CD4-positive, alpha-beta T cell (primary cell): ENCODE results near the gene CLSTN2. TPM values are rescaled to one million over a fixed set of nuclear protein-coding genes. Genes with fewer than 3 reads are reported as not detected.

Source experiments
- ATAC-seq: fragments of 200-7000 bp; cut with Tn5 transposase; one replicate; pipeline ENCODE4 v1.10.0; 2022; ENCODE audit warnings: mild to moderate bottlenecking; ENCODE audit not compliant: poor library complexity
- CTCF ChIA-PET: fragments of 350-600 bp; sonication (Branson Sonifier 250); formaldehyde crosslinking; loops from one replicate; lab custom pipeline; 2021; ENCODE audit warnings: antibody characterized with exemption, inconsistent platforms; lab: Charles Lee
- POLR2A ChIA-PET: fragments of 350-600 bp; sonication (Branson Sonifier 250); formaldehyde crosslinking; loops from one replicate; lab custom pipeline; 2021; ENCODE audit warnings: antibody characterized with exemption, inconsistent platforms; lab: Charles Lee
- DNase-seq, 14 experiments: peaks; one replicate each; pipeline ENCODE4 v3.0.0-alpha.2; 2013 to 2020; ENCODE audit warnings: mixed read lengths in 2 of 14
- H3K27ac ChIP-seq, 2 donors: one replicate each; pipeline versions ENCODE4 v1.5.1 to v1.7.0; 2013; ENCODE audit warnings: low read length in 2 of 2, low read depth in 1 of 2, mild to moderate bottlenecking in 1 of 2
- H3K27me3 ChIP-seq, 2 experiments: 1 replicate in 1 of 2; 2 replicates in 1 of 2; pipeline versions ENCODE4 v1.6.1 to v1.7.0; 2013; ENCODE audit warnings: low read length in 2 of 2, control low read depth in 1 of 2, mild to moderate bottlenecking in 1 of 2, moderate library complexity in 1 of 2; ENCODE audit not compliant: insufficient read depth in 2 of 2, control insufficient read depth in 1 of 2
- H3K36me3 ChIP-seq: one replicate; pipeline ENCODE4 v1.6.1; 2013; ENCODE audit warnings: low read length, control low read depth; ENCODE audit not compliant: insufficient read depth
- H3K4me1 ChIP-seq: one replicate; pipeline ENCODE4 v1.6.1; 2013; ENCODE audit warnings: low read length, control low read depth; ENCODE audit not compliant: insufficient read depth
- H3K4me3 ChIP-seq: one replicate; pipeline ENCODE4 v1.5.1; 2013; ENCODE audit warnings: mild to moderate bottlenecking, low read length, moderate library complexity
- H3K9me3 ChIP-seq, 2 experiments: 1 replicate in 1 of 2; 2 replicates in 1 of 2; pipeline versions ENCODE4 v1.6.1 to v1.7.0; 2013; ENCODE audit warnings: low read length in 2 of 2, mild to moderate bottlenecking in 2 of 2, control low read depth in 1 of 2, moderate library complexity in 1 of 2; ENCODE audit not compliant: control insufficient read depth in 1 of 2, insufficient read depth in 1 of 2
- H3K27ac Mint-ChIP-seq: one replicate; pipeline ENCODE4 v1.8.0; 2020; ENCODE audit warnings: mixed read lengths
- H3K27me3 Mint-ChIP-seq: one replicate; pipeline ENCODE4 v1.8.0; 2021; ENCODE audit warnings: mixed read lengths
- H3K36me3 Mint-ChIP-seq: one replicate; pipeline ENCODE4 v1.8.0; 2021; ENCODE audit warnings: low read depth, mixed read lengths
- H3K4me1 Mint-ChIP-seq: one replicate; pipeline ENCODE4 v1.8.0; 2021; ENCODE audit warnings: low read depth, mixed read lengths
- H3K4me3 Mint-ChIP-seq: one replicate; pipeline ENCODE4 v1.8.0; 2020; ENCODE audit warnings: mild to moderate bottlenecking, mixed read lengths
- H3K9me3 Mint-ChIP-seq: one replicate; pipeline ENCODE4 v1.8.0; 2020; ENCODE audit warnings: mixed read lengths
- CTCF ChIP-seq: fragments of 200-600 bp; IDR thresholded peaks from one replicate; pipeline ENCODE4 v1.8.0; 2022; ENCODE audit warnings: antibody characterized with exemption, mild to moderate bottlenecking
- intact Hi-C, 2 experiments: fragments of 100-400 bp; cut with DNase I in 1 of 2; cut with micrococcal nuclease in 1 of 2; formaldehyde crosslinking; loops; one replicate each; pipeline versions ENCODE4 v1.15.1 to v1.9.0; 2023 to 2025; cut with DNase I, micrococcal nuclease
- total RNA-seq, 174 experiments: library from RNA in 2 of 174; stranded (reverse) in 2 of 174; gene quantifications; one replicate each; pipeline ENCODE4 v1.2.3 and lab custom pipeline; 2021 to 2026

Gene CLSTN2
- total RNA-seq, 2 experiments from 2014 or later: not detected

GRCh38 chr3:140315955-140316354, 381.0 kb downstream of the CLSTN2 start:
- Histone ChIP-seq H3K27me3 (no peaks in the 10 kb centered on the region), H3K4me1 (no peaks in the 10 kb centered on the region), H3K4me3 (no peak overlapping the region), H3K36me3 (no peaks in the 10 kb centered on the region), H3K9me3 (no peaks in the 10 kb centered on the region), H3K27ac (no peak overlapping the region)
- no peaks in the 10 kb centered on the region for H3K9me3 Mint-ChIP-seq
- ATAC-seq: no peak
- no peaks in the 10 kb centered on the region for H3K27me3 Mint-ChIP-seq
- no peaks in the 10 kb centered on the region for H3K4me1 Mint-ChIP-seq
- intact Hi-C loops: no loop called here
- H3K36me3 Mint-ChIP-seq: no peaks in the 10 kb centered on the region
- H3K27ac Mint-ChIP-seq: no peak overlapping the region
- TF ChIP-seq CTCF: no peak
- ChIA-PET POLR2A (no interaction called here), CTCF (no interaction called here)
- H3K4me3 Mint-ChIP-seq: no peak overlapping the region
- no peak for DNase-seq

GRCh38 chr3:140316466-140316865, 381.5 kb downstream of the CLSTN2 start:
- H3K9me3 ChIP-seq: no peaks in the 10 kb centered on the region
- no peaks in the 10 kb centered on the region for H3K4me1 Mint-ChIP-seq
- H3K4me3 ChIP-seq: no peak overlapping the region
- H3K27me3 Mint-ChIP-seq: no peaks in the 10 kb centered on the region
- POLR2A ChIA-PET: no interaction called here
- DNase-seq: no peak
- TF ChIP-seq CTCF: no peak
- H3K36me3 Mint-ChIP-seq: no peaks in the 10 kb centered on the region
- no peak overlapping the region for H3K27ac ChIP-seq
- intact Hi-C loops: no loop called here
- H3K4me3 Mint-ChIP-seq: no peak overlapping the region
- no peaks in the 10 kb centered on the region for H3K36me3 ChIP-seq
- no peak overlapping the region for H3K27ac Mint-ChIP-seq
- H3K9me3 Mint-ChIP-seq: no peaks in the 10 kb centered on the region
- CTCF ChIA-PET: no interaction called here
- ATAC-seq: no peak
- no peaks in the 10 kb centered on the region for H3K27me3 ChIP-seq
- H3K4me1 ChIP-seq: no peaks in the 10 kb centered on the region

GRCh38 chr3:140316868-140317400, 381.9 kb downstream of the CLSTN2 start:
- Mint-ChIP-seq H3K4me1 (no peaks in the 10 kb centered on the region), H3K36me3 (no peaks in the 10 kb centered on the region), H3K9me3 (no peaks in the 10 kb centered on the region), H3K27ac (no peak overlapping the region), H3K27me3 (no peaks in the 10 kb centered on the region), H3K4me3 (no peak overlapping the region)
- Histone ChIP-seq H3K9me3 (no peaks in the 10 kb centered on the region), H3K4me3 (no peak overlapping the region), H3K36me3 (no peaks in the 10 kb centered on the region), H3K27me3 (no peaks in the 10 kb centered on the region), H3K4me1 (no peaks in the 10 kb centered on the region), H3K27ac (no peak overlapping the region)
- no peak for TF ChIP-seq CTCF
- intact Hi-C loops: no loop called here
- POLR2A ChIA-PET: no interaction called here
- DNase-seq (no peak), ATAC-seq (no peak)
- CTCF ChIA-PET: no interaction called here
